ENCODE results near the gene EDN3. TPM values are rescaled to one million over a fixed set of nuclear protein-coding genes. Genes with fewer than 3 reads are reported as not detected.

Gene EDN3
- total and polyA plus RNA-seq, 2 experiments from 2014 or later, result 0.13 to 0.17 TPM

GRCh38 chr20:59371431-59371830 is 71.0 kb downstream of the EDN3 start:
- Mint-ChIP-seq H3K27ac (no peak overlapping the region), H3K9me3 (no peaks in the 10 kb centered on the region), H3K36me3 (ENCODE audit: low read depth) (no peaks in the 10 kb centered on the region), H3K4me3 (no peak overlapping the region), H3K27me3 (ENCODE audit: insufficient read depth, low read depth, poor library complexity) (peaks cover 6% of the 10 kb centered on the region), H3K4me1 (no peaks in the 10 kb centered on the region)
- no peaks in the 10 kb centered on the region for H4K20me1 ChIP-seq (replicated peaks; ENCODE audit: insufficient read depth)
- ATAC-seq (no peak), DNase-seq (ENCODE audit: low spot score) (no peak)
- peaks cover 17% of the 10 kb centered on the region for H3K9me2 ChIP-seq (ENCODE audit: insufficient read depth)
- H3K4me1 ChIP-seq (ENCODE audit: insufficient read depth), result no peaks in the 10 kb centered on the region
- no peak overlapping the region for H3K4me2 ChIP-seq
- no peak overlapping the region for H3K4me3 ChIP-seq
- H2AFZ ChIP-seq, result no peak overlapping the region
- no peaks in the 10 kb centered on the region for H3K27me3 ChIP-seq (ENCODE audit: insufficient read depth)
- H3F3A ChIP-seq (replicated peaks; ENCODE audit: low read depth), result no peaks in the 10 kb centered on the region
- TF ChIP-seq STAT1 (IDR thresholded peaks at IDR 0.05; ENCODE audit: unreplicated experiment) (no peak), POLR2AphosphoS5 (IDR thresholded peaks at IDR 0.05; ENCODE audit: low read depth) (no peak), NANOG (IDR thresholded peaks at IDR 0.05; ENCODE audit: borderline replicate concordance) (no peak), CREB1 (CRISPR knock-in tag; IDR thresholded peaks at IDR 0.05; ENCODE audit: low read depth) (no peak), ZNF114 (CRISPR knock-in tag; IDR thresholded peaks at IDR 0.05) (no peak), ETS1 (IDR thresholded peaks at IDR 0.05) (no peak), ZNF462 (CRISPR knock-in tag; IDR thresholded peaks at IDR 0.05) (no peak), EZH2 (IDR thresholded peaks at IDR 0.05; ENCODE audit: low read depth, unreplicated experiment) (no peak), EZH2phosphoT487 (IDR thresholded peaks at IDR 0.05; ENCODE audit: unreplicated experiment) (no peak), JUNB (IDR thresholded peaks at IDR 0.05; ENCODE audit: unreplicated experiment) (no peak), ZNF331 (CRISPR knock-in tag; IDR thresholded peaks at IDR 0.05; ENCODE audit: low read depth) (no peak)
- TF ChIP-seq, protein P1, sequence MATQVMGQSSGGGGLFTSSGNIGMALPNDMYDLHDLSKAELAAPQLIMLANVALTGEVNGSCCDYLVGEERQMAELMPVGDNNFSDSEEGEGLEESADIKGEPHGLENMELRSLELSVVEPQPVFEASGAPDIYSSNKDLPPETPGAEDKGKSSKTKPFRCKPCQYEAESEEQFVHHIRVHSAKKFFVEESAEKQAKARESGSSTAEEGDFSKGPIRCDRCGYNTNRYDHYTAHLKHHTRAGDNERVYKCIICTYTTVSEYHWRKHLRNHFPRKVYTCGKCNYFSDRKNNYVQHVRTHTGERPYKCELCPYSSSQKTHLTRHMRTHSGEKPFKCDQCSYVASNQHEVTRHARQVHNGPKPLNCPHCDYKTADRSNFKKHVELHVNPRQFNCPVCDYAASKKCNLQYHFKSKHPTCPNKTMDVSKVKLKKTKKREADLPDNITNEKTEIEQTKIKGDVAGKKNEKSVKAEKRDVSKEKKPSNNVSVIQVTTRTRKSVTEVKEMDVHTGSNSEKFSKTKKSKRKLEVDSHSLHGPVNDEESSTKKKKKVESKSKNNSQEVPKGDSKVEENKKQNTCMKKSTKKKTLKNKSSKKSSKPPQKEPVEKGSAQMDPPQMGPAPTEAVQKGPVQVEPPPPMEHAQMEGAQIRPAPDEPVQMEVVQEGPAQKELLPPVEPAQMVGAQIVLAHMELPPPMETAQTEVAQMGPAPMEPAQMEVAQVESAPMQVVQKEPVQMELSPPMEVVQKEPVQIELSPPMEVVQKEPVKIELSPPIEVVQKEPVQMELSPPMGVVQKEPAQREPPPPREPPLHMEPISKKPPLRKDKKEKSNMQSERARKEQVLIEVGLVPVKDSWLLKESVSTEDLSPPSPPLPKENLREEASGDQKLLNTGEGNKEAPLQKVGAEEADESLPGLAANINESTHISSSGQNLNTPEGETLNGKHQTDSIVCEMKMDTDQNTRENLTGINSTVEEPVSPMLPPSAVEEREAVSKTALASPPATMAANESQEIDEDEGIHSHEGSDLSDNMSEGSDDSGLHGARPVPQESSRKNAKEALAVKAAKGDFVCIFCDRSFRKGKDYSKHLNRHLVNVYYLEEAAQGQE (IDR thresholded peaks at IDR 0.05; ENCODE audit: unreplicated experiment), result no peak
- TF ChIP-seq, protein P2, sequence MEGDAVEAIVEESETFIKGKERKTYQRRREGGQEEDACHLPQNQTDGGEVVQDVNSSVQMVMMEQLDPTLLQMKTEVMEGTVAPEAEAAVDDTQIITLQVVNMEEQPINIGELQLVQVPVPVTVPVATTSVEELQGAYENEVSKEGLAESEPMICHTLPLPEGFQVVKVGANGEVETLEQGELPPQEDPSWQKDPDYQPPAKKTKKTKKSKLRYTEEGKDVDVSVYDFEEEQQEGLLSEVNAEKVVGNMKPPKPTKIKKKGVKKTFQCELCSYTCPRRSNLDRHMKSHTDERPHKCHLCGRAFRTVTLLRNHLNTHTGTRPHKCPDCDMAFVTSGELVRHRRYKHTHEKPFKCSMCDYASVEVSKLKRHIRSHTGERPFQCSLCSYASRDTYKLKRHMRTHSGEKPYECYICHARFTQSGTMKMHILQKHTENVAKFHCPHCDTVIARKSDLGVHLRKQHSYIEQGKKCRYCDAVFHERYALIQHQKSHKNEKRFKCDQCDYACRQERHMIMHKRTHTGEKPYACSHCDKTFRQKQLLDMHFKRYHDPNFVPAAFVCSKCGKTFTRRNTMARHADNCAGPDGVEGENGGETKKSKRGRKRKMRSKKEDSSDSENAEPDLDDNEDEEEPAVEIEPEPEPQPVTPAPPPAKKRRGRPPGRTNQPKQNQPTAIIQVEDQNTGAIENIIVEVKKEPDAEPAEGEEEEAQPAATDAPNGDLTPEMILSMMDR (conservative IDR thresholded peaks at IDR 0.05; ENCODE audit: low read depth in 2 of 2), result no peak
- no peaks in the 10 kb centered on the region for H3K36me3 ChIP-seq (ENCODE audit: insufficient read depth)
- H3K27ac ChIP-seq (ENCODE audit: low read depth), result no peak overlapping the region
- H3K79me2 ChIP-seq (replicated peaks; ENCODE audit: insufficient read depth), result no peaks in the 10 kb centered on the region

All from GM23338 (cell line).